ENCODE measurements around the gene ARMH4.

ARMH4 gene

GRCh38 chr14:58088961-58089360, 63.1 kb downstream of the ARMH4 start:
- no peaks in the 10 kb centered on the region for H3K9me3 ChIP-seq (ENCODE audit: insufficient read depth, low read length, severe bottlenecking)
- peaks cover 11% of the 10 kb centered on the region for H3K27me3 ChIP-seq (ENCODE audit: insufficient read depth, low read length, poor library complexity)
- H3K9ac ChIP-seq (ENCODE audit: low read depth, low read length) = no peak overlapping the region
- H3K79me2 ChIP-seq (ENCODE audit: insufficient read depth, low read length) = no peaks in the 10 kb centered on the region
- DNase-seq (no peak), ATAC-seq (ENCODE audit: insufficient read depth, low read depth) (no peak)
- H3K4me3 ChIP-seq (ENCODE audit: low read depth in 1 of 2, low read length in 2 of 2) = no peak overlapping the region
- H2AFZ ChIP-seq (ENCODE audit: low read depth, low read length) = no peak overlapping the region
- H4K20me1 ChIP-seq (ENCODE audit: insufficient read depth, low read length) = no peaks in the 10 kb centered on the region
- H3K4me1 ChIP-seq (ENCODE audit: insufficient read depth, low read length) = no peaks in the 10 kb centered on the region
- no peaks in the 10 kb centered on the region for H3K36me3 ChIP-seq (ENCODE audit: insufficient read depth, low read length)
- no peak for TF ChIP-seq CTCF (IDR thresholded peaks at IDR 0.05; ENCODE audit: borderline replicate concordance, extremely low read depth, low read length, poor library complexity, severe bottlenecking)
- TF ChIP-seq EZH2 (IDR thresholded peaks at IDR 0.05; ENCODE audit: borderline replicate concordance, low read depth, low read length, severe bottlenecking) = no peak
- H3K27ac ChIP-seq (ENCODE audit: low read length) = no peak overlapping the region
- no peak overlapping the region for H3K4me2 ChIP-seq (ENCODE audit: insufficient read depth, low read length)

- Histone ChIP-seq H3K9ac (ENCODE audit: low read depth, low read length) (no peak overlapping the region), H3K27ac (ENCODE audit: low read length) (no peak overlapping the region), H3K4me1 (ENCODE audit: insufficient read depth, low read length) (no peaks in the 10 kb centered on the region), H3K4me2 (ENCODE audit: insufficient read depth, low read length) (no peak overlapping the region), H3K27me3 (ENCODE audit: insufficient read depth, low read length, poor library complexity) (peaks cover 13% of the 10 kb centered on the region), H3K36me3 (ENCODE audit: insufficient read depth, low read length) (no peaks in the 10 kb centered on the region), H3K9me3 (ENCODE audit: insufficient read depth, low read length, severe bottlenecking) (no peaks in the 10 kb centered on the region), H2AFZ (ENCODE audit: low read depth, low read length) (no peak overlapping the region), H3K4me3 (ENCODE audit: low read depth in 1 of 2, low read length in 2 of 2) (no peak overlapping the region), H3K79me2 (ENCODE audit: insufficient read depth, low read length) (no peaks in the 10 kb centered on the region), H4K20me1 (ENCODE audit: insufficient read depth, low read length) (no peaks in the 10 kb centered on the region)
- TF ChIP-seq CTCF (IDR thresholded peaks at IDR 0.05; ENCODE audit: borderline replicate concordance, extremely low read depth, low read length, poor library complexity, severe bottlenecking) = no peak
- TF ChIP-seq EZH2 (IDR thresholded peaks at IDR 0.05; ENCODE audit: borderline replicate concordance, low read depth, low read length, severe bottlenecking) = no peak
- ATAC-seq (ENCODE audit: insufficient read depth, low read depth) (no peak), DNase-seq (no peak)
These were observed 66.1 kb downstream of the ARMH4 start for GRCh38 chr14:58085877-58086276.

- ATAC-seq (ENCODE audit: insufficient read depth, low read depth) (no peak), DNase-seq (no peak)
- H3K4me2 ChIP-seq (ENCODE audit: insufficient read depth, low read length) = no peak overlapping the region
These were observed 69.4 kb downstream of the ARMH4 start for GRCh38 chr14:58082491-58083098.

More at GRCh38 chr14:58082491-58083098, 69.4 kb downstream of the ARMH4 start:
- no peak overlapping the region for H3K27ac ChIP-seq (ENCODE audit: low read length)
- H3K9ac ChIP-seq (ENCODE audit: low read depth, low read length) = no peak overlapping the region
- H3K9me3 ChIP-seq (ENCODE audit: insufficient read depth, low read length, severe bottlenecking) = no peaks in the 10 kb centered on the region
- H2AFZ ChIP-seq (ENCODE audit: low read depth, low read length) = no peak overlapping the region
- H3K79me2 ChIP-seq (ENCODE audit: insufficient read depth, low read length) = no peaks in the 10 kb centered on the region
- no peaks in the 10 kb centered on the region for H3K4me1 ChIP-seq (ENCODE audit: insufficient read depth, low read length)
- no peaks in the 10 kb centered on the region for H4K20me1 ChIP-seq (ENCODE audit: insufficient read depth, low read length)
- TF ChIP-seq EZH2 (IDR thresholded peaks at IDR 0.05; ENCODE audit: borderline replicate concordance, low read depth, low read length, severe bottlenecking) (no peak), CTCF (IDR thresholded peaks at IDR 0.05; ENCODE audit: borderline replicate concordance, extremely low read depth, low read length, poor library complexity, severe bottlenecking) (no peak)
- peaks cover 7% of the 10 kb centered on the region for H3K27me3 ChIP-seq (ENCODE audit: insufficient read depth, low read length, poor library complexity)
- H3K4me3 ChIP-seq (ENCODE audit: low read depth in 1 of 2, low read length in 2 of 2) = no peak overlapping the region
- no peaks in the 10 kb centered on the region for H3K36me3 ChIP-seq (ENCODE audit: insufficient read depth, low read length)

Data from DND-41 (cell line).